Adrenal gland (tissue), 12 donors: ENCODE measurements around the gene CFP. TPM values are rescaled to one million over a fixed set of nuclear protein-coding genes. Genes with fewer than 3 reads are reported as not detected.

Experiments used
- DNase-seq, 7 donors: peaks; one replicate each; pipeline ENCODE4 v3.0.0-alpha.2; 2019 to 2020
- H3K27ac ChIP-seq, 5 donors: fragments of 200-600 bp; sonication (generic) in 4 of 5; 1 replicate in 3 of 5; 2 replicates in 2 of 5; pipeline versions ENCODE4 v1.5.1 to v1.8.0; 2016 to 2020; ENCODE audit warnings: mild to moderate bottlenecking in 1 of 5
- H3K27me3 ChIP-seq: fragments of 200-600 bp; 2 replicates; pipeline ENCODE4 v1.8.0; 2021
- H3K36me3 ChIP-seq, 2 donors: fragments of 200-600 bp; replicated peaks in 1 of 2; 1 replicate in 1 of 2; 2 replicates in 1 of 2; pipeline versions ENCODE4 v1.5.1 to v1.8.0; 2018 to 2022
- H3K4me1 ChIP-seq, 2 donors: fragments of 200-600 bp; replicated peaks in 1 of 2; 1 replicate in 1 of 2; 2 replicates in 1 of 2; pipeline versions ENCODE4 v1.5.1 to v1.8.0; 2018 to 2021
- H3K4me3 ChIP-seq, 4 donors: fragments of 200-600 bp; sonication (generic) in 3 of 4; one replicate each; pipeline ENCODE4 v1.5.1; 2016 to 2018
- H3K9me3 ChIP-seq, 3 donors: fragments of 200-600 bp; sonication (generic) in 1 of 3; replicated peaks in 1 of 3; 1 replicate in 2 of 3; 2 replicates in 1 of 3; pipeline versions ENCODE4 v1.5.1 to v1.8.0; 2016 to 2021
- CTCF ChIP-seq, 6 experiments: fragments of 450-650 bp in 4 of 6; fragments of 200-600 bp in 2 of 6; sonication (generic) in 1 of 6; IDR thresholded peaks; 1 replicate in 5 of 6; 2 replicates in 1 of 6; pipeline versions ENCODE4 v1.5.1 to v1.8.0; 2016 to 2021; ENCODE audit warnings: antibody characterized with exemption in 6 of 6, mild to moderate bottlenecking in 2 of 6, moderate library complexity in 1 of 6
- POLR2A ChIP-seq, 2 donors: fragments of 450-650 bp; IDR thresholded peaks; one replicate each; pipeline ENCODE4 v1.6.1; 2017; ENCODE audit warnings: antibody characterized with exemption in 2 of 2, mild to moderate bottlenecking in 2 of 2, moderate library complexity in 1 of 2
- WGBS, 4 donors: extraction: QIAGEN DNeasy Blood & Tissue Kit in 2 of 4; methylation state at CpG; one replicate each; pipeline versions ENCODE4 v1.1.5 to v1.1.7; 2013 to 2017; 5-methylcytosine and 5-hydroxymethylcytosine counted together
- intact Hi-C, 2 donors: fragments of 100-400 bp; cut with DNase I; formaldehyde crosslinking; loops; one replicate each; pipeline versions ENCODE4 v1.14.1 to v1.15.0; 2022 to 2023
- polyA plus RNA-seq, 3 donors: library from polyadenylated mRNA; stranded (reverse); fragments of 200-250 nt in 2 of 3; fragments of 350-450 nt in 1 of 3; fragmentation: Illumina TruSeq in 1 of 3; extraction: RNeasy Lipid Tissue Mini Kit (QIAGEN cat#74804) in 1 of 3; gene quantifications; one replicate each; pipeline ENCODE4 v1.2.3, GENCODE V29; 2013 to 2014
- total RNA-seq, 9 donors: library from RNA; depleted of rRNA in 4 of 9; stranded (reverse); fragments of >200 nt in 4 of 9; fragments of 120-200 nt in 1 of 9; fragmentation: NEBNext Ultra II Directional in 1 of 9; extraction: Animal tissue kit (Norgen Biotek cat#: 25700) in 1 of 9; gene quantifications; one replicate each; pipeline versions ENCODE4 v1.1.0 to v1.2.4, GENCODE V29; 2013 to 2023
- donor health status: healthy with polysubstance abuse.
- donor health status: Bipolar disorder and iron deficiency.
- donor health status: DM: yes; HTN: yes; CAD: no.
- donor health status: DM: no; HTN: no; CAD: no.
- donor health status: DM: no; HTN: no; CAD: no.
- donor health status: DM: yes; HTN: yes; CAD: no.

Gene CFP
- total and polyA plus RNA-seq, 12 donors, result 0.91 to 14.5 (median 8.2) TPM

- TF ChIP-seq POLR2A (IDR thresholded peaks at IDR 0.05) (no peak), CTCF (IDR thresholded peaks at IDR 0.05) (no peak)
- no peaks in the 10 kb centered on the region for H3K9me3 ChIP-seq
- peaks cover 0 to 16% of the 10 kb centered on the region in 2 donors for H3K4me1 ChIP-seq
- peak overlapping the region in 1 of 5 donors; percentile 8 for H3K27ac ChIP-seq
- intact Hi-C loops, result loop anchor here in 1 of 2 donors (10.0 kb wide), 1 partner anchor 82 kb away; the partner anchor contains the start of gene ARAF
- no peak for DNase-seq
- H3K27me3 ChIP-seq, result no peaks in the 10 kb centered on the region
- no peaks in the 10 kb centered on the region for H3K36me3 ChIP-seq
- 79 to 80% (median 80%) methylated on average over 6 of the region's 6 CpGs for WGBS, 4 donors
- H3K4me3 ChIP-seq, result no peak overlapping the region
These were observed 16.9 kb upstream of the CFP start for GRCh38 chrX:47646636-47647035.

GRCh38 chrX:47645530-47645929 lies 15.8 kb upstream of the CFP start:
- DNase-seq, result peak in 3 of 7 donors; percentile 31 to 45 (median 39)
- H3K27ac ChIP-seq, result peak overlapping the region in 3 of 5 donors; percentile 19 to 79 (median 34)
- H3K4me1 ChIP-seq, result peaks cover 0 to 16% of the 10 kb centered on the region in 2 donors

GRCh38 chrX:47644557-47645091 lies 14.9 kb upstream of the CFP start:
- Histone ChIP-seq H3K36me3 (peaks cover 0 to 14% of the 10 kb centered on the region in 2 donors), H3K4me1 (peaks cover 0 to 16% of the 10 kb centered on the region in 2 donors), H3K27ac (peak overlapping the region in 2 of 5 donors; percentile 21 to 79), H3K27me3 (no peaks in the 10 kb centered on the region), H3K9me3 (no peaks in the 10 kb centered on the region), H3K4me3 (no peak overlapping the region)
- TF ChIP-seq POLR2A (IDR thresholded peaks at IDR 0.05) (no peak), CTCF (IDR thresholded peaks at IDR 0.05) (peak in 5 of 6 experiments; percentile 9 to 53 (median 38))
- intact Hi-C loops, result loop anchor here in 1 of 2 donors (10.0 kb wide), 1 partner anchor 80 kb away; the partner anchor contains the start of gene ARAF
- 57 to 67% (median 61%) methylated on average over 12 of the region's 12 CpGs for WGBS, 4 donors
- no peak for DNase-seq

More at GRCh38 chrX:47645530-47645929, 15.8 kb upstream of the CFP start:
- intact Hi-C loops, result loop anchor here in 1 of 2 donors (10.0 kb wide), 1 partner anchor 81 kb away; the partner anchor contains the start of gene ARAF
- Histone ChIP-seq H3K27me3 (no peaks in the 10 kb centered on the region), H3K36me3 (peaks cover 0 to 4% of the 10 kb centered on the region in 2 donors), H3K4me3 (no peak overlapping the region), H3K9me3 (no peaks in the 10 kb centered on the region)
- 41 to 66% (median 62%) methylated on average over 10 of the region's 10 CpGs for WGBS, 4 donors
- TF ChIP-seq CTCF (IDR thresholded peaks at IDR 0.05), result no peak
- no peak for TF ChIP-seq POLR2A (IDR thresholded peaks at IDR 0.05)

- TF ChIP-seq POLR2A (IDR thresholded peaks at IDR 0.05) (no peak), CTCF (IDR thresholded peaks at IDR 0.05) (peak; percentile 7 to 48 (median 44))
- Histone ChIP-seq H3K9me3 (no peaks in the 10 kb centered on the region), H3K36me3 (peaks cover 0 to 18% of the 10 kb centered on the region in 2 donors), H3K4me3 (no peak overlapping the region), H3K27ac (peak overlapping the region in 1 of 5 donors; percentile 10), H3K27me3 (no peaks in the 10 kb centered on the region), H3K4me1 (peaks cover 0 to 14% of the 10 kb centered on the region in 2 donors)
- WGBS, 4 donors, result 25 to 44% (median 31%) methylated on average over 2 of the region's 2 CpGs
- DNase-seq, result no peak
- intact Hi-C loops, result loop anchor here in 1 of 2 donors (10.0 kb wide), 1 partner anchor 79 kb away; the partner anchor contains the start of gene ARAF
These were observed 14.2 kb upstream of the CFP start for GRCh38 chrX:47643926-47644325.
